Cardiac muscle cell (in vitro differentiated cells and primary cell): ENCODE measurements around the gene ILK. TPM values are rescaled to one million over a fixed set of nuclear protein-coding genes. Genes with fewer than 3 reads are reported as not detected.
A peak's percentile ranks its signal among the peaks of the same experiment; 100 is the strongest.

Experiments used
- DNase-seq, 2 donors: peaks; one replicate each; pipeline versions ENCODE4 v3.0.0 to v3.0.0-alpha.2; 2010 to 2017; ENCODE audit warnings: low read depth in 1 of 2, low spot score in 1 of 2
- H3K27ac ChIP-seq: fragments of 200-600 bp; sonication (generic); 2 replicates; pipeline ENCODE4 v1.5.1; 2016
- H3K27me3 ChIP-seq: fragments of 200-600 bp; sonication (generic); 2 replicates; pipeline ENCODE4 v1.6.0; 2016; ENCODE audit warnings: control low read depth
- H3K36me3 ChIP-seq: fragments of 200-600 bp; sonication (generic); 2 replicates; pipeline ENCODE4 v1.5.1; 2016; ENCODE audit warnings: control low read depth
- H3K4me1 ChIP-seq: fragments of 200-600 bp; sonication (generic); 2 replicates; pipeline ENCODE4 v1.8.1; 2017; ENCODE audit warnings: low read depth, mild to moderate bottlenecking, mixed run types
- H3K4me3 ChIP-seq: fragments of 200-600 bp; sonication (generic); 2 replicates; pipeline ENCODE4 v1.5.1; 2016; ENCODE audit warnings: mild to moderate bottlenecking
- H3K9me3 ChIP-seq: fragments of 200-600 bp; sonication (generic); 2 replicates; pipeline ENCODE4 v1.5.1; 2017; ENCODE audit warnings: low read depth, mild to moderate bottlenecking, control low read depth
- polyA plus RNA-seq: library from polyadenylated mRNA; unstranded; fragments of >200 nt; fragmentation: Nextera tagmentation; extraction: Ambion mirVana; gene quantifications from 2 replicates; pipeline ENCODE4 v1.2.1, GENCODE V29; 2016
- total RNA-seq: library from RNA; depleted of rRNA; stranded (reverse); fragments of >200 nt; gene quantifications from 2 replicates; pipeline ENCODE4 v1.2.3, GENCODE V29; 2016
- TF ChIP-seq, protein P1 (sequence below): IDR thresholded peaks from 2 replicates; pipeline ENCODE4 v1.5.1; 2012; ENCODE audit warnings: low read depth, mild to moderate bottlenecking, low read length

ILK gene
- total and polyA plus RNA-seq, 2 experiments from 2014 or later, result 221 to 316 TPM

DNA sequence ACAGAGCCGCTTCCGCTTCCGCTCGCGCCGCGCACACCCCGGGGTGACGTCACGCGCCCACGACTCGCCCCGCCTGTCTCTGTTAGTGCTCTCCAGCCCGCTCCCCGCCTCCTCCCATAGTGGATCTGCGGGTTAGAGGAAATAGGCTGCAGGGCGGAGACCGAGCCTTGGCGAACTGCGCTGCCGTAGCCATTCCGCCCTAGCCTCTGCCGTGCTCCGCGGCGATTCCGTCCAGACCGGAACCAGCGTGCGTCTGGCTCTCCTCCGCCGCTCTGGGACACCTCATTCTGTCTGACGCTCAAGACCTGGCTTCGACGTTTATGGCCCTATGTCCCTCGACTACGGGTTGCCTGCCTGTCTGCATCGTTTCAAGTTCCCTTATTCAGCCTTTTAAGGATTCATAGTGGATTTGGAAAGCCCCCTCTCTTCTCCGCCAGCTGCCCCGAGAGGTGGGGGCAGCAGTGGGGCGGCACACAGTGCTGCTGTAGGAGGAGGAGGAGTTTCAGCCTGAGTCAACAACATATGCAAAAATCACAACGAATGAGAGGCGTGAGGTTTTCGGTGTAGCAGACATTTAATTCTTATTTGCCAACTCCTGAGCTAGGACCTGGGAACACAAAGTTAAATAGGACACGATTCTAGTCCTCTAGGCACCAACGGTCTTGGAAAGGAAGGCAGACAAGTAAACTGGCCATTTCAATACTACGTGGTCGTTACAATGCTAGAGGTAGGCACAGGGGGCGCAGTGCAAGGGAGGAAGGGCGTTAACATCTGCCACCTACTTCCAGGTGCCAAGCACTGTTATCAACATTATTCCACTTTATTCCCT is 8.9 kb downstream of the ILK start, which contains the start of gene TAF10:
TSS of gene TAF10 (minus strand) at position 4 of the 829 bp plus-strand sequence. CDS start 27 bp downstream, outside the sequence.
- Histone ChIP-seq H3K9me3 (no peaks in the 10 kb centered on the region), H3K27ac (peak within 1 kb of the TSS; percentile 99), H3K27me3 (no peaks in the 10 kb centered on the region), H3K36me3 (peaks cover 34% of the 10 kb centered on the region), H3K4me3 (peak within 1 kb of the TSS; percentile 60), H3K4me1 (peaks cover 3% of the 10 kb centered on the region)
- TF ChIP-seq, protein P1, sequence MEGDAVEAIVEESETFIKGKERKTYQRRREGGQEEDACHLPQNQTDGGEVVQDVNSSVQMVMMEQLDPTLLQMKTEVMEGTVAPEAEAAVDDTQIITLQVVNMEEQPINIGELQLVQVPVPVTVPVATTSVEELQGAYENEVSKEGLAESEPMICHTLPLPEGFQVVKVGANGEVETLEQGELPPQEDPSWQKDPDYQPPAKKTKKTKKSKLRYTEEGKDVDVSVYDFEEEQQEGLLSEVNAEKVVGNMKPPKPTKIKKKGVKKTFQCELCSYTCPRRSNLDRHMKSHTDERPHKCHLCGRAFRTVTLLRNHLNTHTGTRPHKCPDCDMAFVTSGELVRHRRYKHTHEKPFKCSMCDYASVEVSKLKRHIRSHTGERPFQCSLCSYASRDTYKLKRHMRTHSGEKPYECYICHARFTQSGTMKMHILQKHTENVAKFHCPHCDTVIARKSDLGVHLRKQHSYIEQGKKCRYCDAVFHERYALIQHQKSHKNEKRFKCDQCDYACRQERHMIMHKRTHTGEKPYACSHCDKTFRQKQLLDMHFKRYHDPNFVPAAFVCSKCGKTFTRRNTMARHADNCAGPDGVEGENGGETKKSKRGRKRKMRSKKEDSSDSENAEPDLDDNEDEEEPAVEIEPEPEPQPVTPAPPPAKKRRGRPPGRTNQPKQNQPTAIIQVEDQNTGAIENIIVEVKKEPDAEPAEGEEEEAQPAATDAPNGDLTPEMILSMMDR, result peak; percentile 57
- DNase-seq, result peak; percentile 97 to 98

DNA sequence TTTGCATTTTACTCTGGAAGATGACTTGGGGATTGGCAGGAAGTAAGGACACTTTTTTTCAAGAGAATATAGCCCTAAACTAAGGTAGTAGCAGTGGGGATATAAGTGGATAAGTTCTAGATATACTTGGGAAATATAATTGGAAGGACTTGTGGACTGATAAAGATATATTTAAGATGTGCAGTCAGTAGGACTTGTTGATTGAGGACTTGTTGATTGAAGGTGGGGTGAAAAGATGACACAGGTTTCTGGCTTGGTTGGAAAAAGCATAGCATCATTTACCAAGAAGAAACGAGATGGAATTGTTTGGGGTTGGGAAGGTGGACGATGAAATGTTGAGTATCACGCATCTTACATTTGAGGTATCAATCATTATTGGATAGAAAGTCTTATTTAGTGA is 9.9 kb downstream of the ILK start:
- H3K27me3 ChIP-seq, result no peaks in the 10 kb centered on the region
- H3K27ac ChIP-seq, result peak overlapping the region; percentile 99
- TF ChIP-seq, protein P1, result no peak
- no peak for DNase-seq
- no peaks in the 10 kb centered on the region for H3K4me1 ChIP-seq
- no peaks in the 10 kb centered on the region for H3K9me3 ChIP-seq
- H3K36me3 ChIP-seq, result peaks cover 27% of the 10 kb centered on the region
- H3K4me3 ChIP-seq, result no peak overlapping the region

DNA sequence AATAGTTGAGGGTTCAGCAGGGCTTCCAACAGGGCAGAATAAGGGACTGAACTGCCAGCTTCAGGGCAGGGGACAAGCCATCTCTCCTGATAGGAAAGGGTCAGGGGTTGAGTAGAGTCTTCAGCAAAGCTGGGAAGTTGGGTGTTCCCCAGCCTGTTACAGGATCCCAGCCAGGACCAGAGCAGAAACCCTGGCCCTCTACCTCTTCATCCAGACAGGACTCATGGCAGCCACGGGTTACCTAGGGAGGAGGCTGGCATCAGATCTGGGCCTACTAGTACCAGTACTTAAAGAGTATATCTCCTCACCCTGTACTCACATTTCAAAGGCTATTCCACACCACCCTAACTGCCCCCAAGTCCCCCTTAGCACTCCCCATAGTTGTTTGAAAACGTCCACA is 10.9 kb downstream of the ILK start:
- Histone ChIP-seq H3K27me3 (no peaks in the 10 kb centered on the region), H3K9me3 (no peaks in the 10 kb centered on the region), H3K27ac (no peak overlapping the region), H3K4me3 (no peak overlapping the region), H3K4me1 (no peaks in the 10 kb centered on the region), H3K36me3 (peaks cover 18% of the 10 kb centered on the region)
- TF ChIP-seq, protein P1, result no peak
- DNase-seq, result no peak

DNA sequence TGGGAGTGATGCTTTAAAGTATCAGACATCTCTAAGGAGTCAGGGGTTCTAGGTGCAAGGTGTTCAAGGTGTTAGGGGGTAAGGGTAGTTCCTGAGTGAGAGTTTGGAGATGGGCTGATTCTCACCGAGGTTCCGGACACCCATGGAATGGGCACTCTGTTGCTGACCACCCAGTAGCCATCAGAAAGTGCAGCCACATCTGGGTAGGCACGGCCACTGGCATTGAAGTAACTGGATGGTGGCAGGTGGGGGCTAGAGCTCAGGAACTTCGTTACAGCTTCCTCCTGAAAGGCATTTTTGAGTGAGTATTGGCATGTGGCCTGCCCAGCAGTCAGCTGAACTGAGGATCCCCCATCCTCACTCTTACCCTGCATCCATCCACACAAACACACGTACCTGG is 11.5 kb downstream of the ILK start:
- H3K4me1 ChIP-seq, result no peaks in the 10 kb centered on the region

DNA sequence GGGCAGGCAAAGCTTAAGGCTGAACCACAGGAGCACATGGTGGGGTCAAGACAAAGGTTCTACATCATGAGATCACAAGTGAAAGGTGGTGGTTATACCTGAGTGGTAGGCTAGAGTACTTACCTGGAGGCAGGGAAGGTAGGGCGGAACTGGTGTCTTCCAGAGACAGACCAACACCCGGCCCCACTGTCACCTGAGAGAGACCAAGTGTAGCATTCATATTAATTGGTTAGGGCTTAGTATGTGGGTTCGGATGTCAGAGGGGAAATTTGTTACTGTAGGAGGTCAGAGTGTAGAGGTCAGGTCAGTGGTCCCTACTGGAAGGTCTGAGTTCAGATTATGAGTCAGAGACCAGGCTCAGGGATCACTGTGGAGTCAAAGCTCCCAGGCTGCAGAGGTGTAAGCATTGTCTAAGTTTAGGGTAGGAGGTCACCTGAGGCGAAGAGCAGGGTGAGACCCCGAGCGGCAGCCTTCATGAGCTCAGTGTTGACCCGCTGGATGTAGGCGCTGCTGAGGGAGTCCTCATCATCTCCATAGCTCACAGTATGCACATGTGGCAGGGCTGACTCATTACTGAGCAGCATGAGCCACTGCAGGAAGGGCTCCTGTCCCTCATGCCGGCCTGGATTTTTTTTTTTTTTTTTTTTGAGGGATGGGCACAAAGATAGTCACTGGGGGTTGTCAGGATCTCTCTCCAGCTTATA is 12.5 kb downstream of the ILK start:
- Histone ChIP-seq H3K27ac (no peak overlapping the region), H3K36me3 (peaks cover 2% of the 10 kb centered on the region), H3K9me3 (no peaks in the 10 kb centered on the region), H3K4me3 (no peak overlapping the region), H3K27me3 (no peaks in the 10 kb centered on the region), H3K4me1 (no peaks in the 10 kb centered on the region)
- TF ChIP-seq, protein P1, result no peak
- no peak for DNase-seq

More for the DNA sequence above, 11.5 kb downstream of the ILK start:
- no peak overlapping the region for H3K4me3 ChIP-seq
- no peak for DNase-seq
- H3K9me3 ChIP-seq, result no peaks in the 10 kb centered on the region
- H3K36me3 ChIP-seq, result peaks cover 12% of the 10 kb centered on the region
- H3K27me3 ChIP-seq, result no peaks in the 10 kb centered on the region
- H3K27ac ChIP-seq, result no peak overlapping the region
- TF ChIP-seq, protein P1, result no peak
